A673 (cell line): ENCODE measurements around the gene PDLIM1. TPM values are rescaled to one million over a fixed set of nuclear protein-coding genes. Genes with fewer than 3 reads are reported as not detected.

ENCODE experiments used
- BruUV-seq: library from RNA; stranded (reverse); fragments of 400-500 nt; replicated peaks from 2 replicates; lab custom pipeline; 2021; lab: Mats Ljungman, UMichigan
- CTCF ChIA-PET: fragments of 300-600 bp; sonication (Branson Sonifier 250); formaldehyde crosslinking; loops from one replicate; lab custom pipeline; 2022; ENCODE audit warnings: antibody characterized with exemption; lab: Charles Lee
- POLR2A ChIA-PET: fragments of 300-600 bp; sonication (Branson Sonifier 250); formaldehyde crosslinking; loops from one replicate; lab custom pipeline; 2022; ENCODE audit warnings: antibody characterized with exemption; ENCODE audit not compliant: low non-redundant PET; lab: Charles Lee
- DNase-seq: peaks from one replicate; pipeline ENCODE4 v3.0.0-alpha.2; 2015; ENCODE audit warnings: low spot score
- H3K27ac ChIP-seq: fragments of 200-600 bp; sonication (generic); 2 replicates; pipeline ENCODE4 v1.5.1; 2016; ENCODE audit warnings: mixed run types, low read depth, mild to moderate bottlenecking, mixed read lengths, antibody characterized with exemption, low read length; ENCODE audit not compliant: poor library complexity, severe bottlenecking
- H3K27me3 ChIP-seq: fragments of 200-600 bp; sonication (generic); replicated peaks from 2 replicates; pipeline ENCODE4 v1.6.1; 2017; ENCODE audit warnings: mixed run types, low read depth, mild to moderate bottlenecking, mixed read lengths, antibody characterized with exemption, low read length; ENCODE audit not compliant: insufficient read depth, poor library complexity
- H3K36me3 ChIP-seq: fragments of 200-600 bp; sonication (generic); 2 replicates; pipeline ENCODE4 v1.6.1; 2016; ENCODE audit warnings: mixed run types, mild to moderate bottlenecking, mixed read lengths, antibody characterized with exemption, low read length; ENCODE audit not compliant: insufficient read depth, poor library complexity, severe bottlenecking
- H3K4me1 ChIP-seq: fragments of 200-600 bp; sonication (generic); 2 replicates; pipeline ENCODE4 v1.6.1; 2017; ENCODE audit warnings: mixed run types, mild to moderate bottlenecking, mixed read lengths, antibody characterized with exemption, low read length; ENCODE audit not compliant: insufficient read depth, poor library complexity, severe bottlenecking
- H3K4me3 ChIP-seq: fragments of 200-600 bp; sonication (generic); 2 replicates; pipeline ENCODE4 v1.5.1; 2016; ENCODE audit warnings: low read depth, mixed run types, mild to moderate bottlenecking, mixed read lengths, low read length; ENCODE audit not compliant: poor library complexity, severe bottlenecking
- H3K9me3 ChIP-seq: fragments of 200-600 bp; sonication (generic); 2 replicates; pipeline ENCODE4 v1.6.1; 2016; ENCODE audit warnings: mixed run types, low read depth, mild to moderate bottlenecking, mixed read lengths, antibody characterized with exemption, low read length; ENCODE audit not compliant: poor library complexity, severe bottlenecking
- EZH2 ChIP-seq: fragments of 200-600 bp; sonication (generic); IDR thresholded peaks from 2 replicates; pipeline ENCODE4 v1.6.1; 2017; ENCODE audit warnings: borderline replicate concordance, low read depth, mild to moderate bottlenecking, mixed read lengths, antibody characterized with exemption, low read length; ENCODE audit not compliant: poor library complexity, severe bottlenecking
- intact Hi-C: fragments of 100-400 bp; cut with micrococcal nuclease; formaldehyde crosslinking; loops from one replicate; pipeline ENCODE4 v1.10.0; 2022; ENCODE audit not compliant: unreplicated experiment
- total RNA-seq: library from RNA; stranded (reverse); gene quantifications from 2 replicates; pipeline ENCODE4 v1.2.3, GENCODE V29; 2021
- TF ChIP-seq, protein P1 (sequence below): fragments of 300-800, 200-600 bp; sonication (generic); conservative IDR thresholded peaks from 2 replicates; pipeline ENCODE4 v1.5.1; 2017; ENCODE audit warnings: low read depth, mild to moderate bottlenecking, antibody characterized with exemption, low read length, moderate library complexity, mixed read lengths

The PDLIM1 gene
- total RNA-seq, 1 experiment from 2014 or later: 0.32 TPM

DNA sequence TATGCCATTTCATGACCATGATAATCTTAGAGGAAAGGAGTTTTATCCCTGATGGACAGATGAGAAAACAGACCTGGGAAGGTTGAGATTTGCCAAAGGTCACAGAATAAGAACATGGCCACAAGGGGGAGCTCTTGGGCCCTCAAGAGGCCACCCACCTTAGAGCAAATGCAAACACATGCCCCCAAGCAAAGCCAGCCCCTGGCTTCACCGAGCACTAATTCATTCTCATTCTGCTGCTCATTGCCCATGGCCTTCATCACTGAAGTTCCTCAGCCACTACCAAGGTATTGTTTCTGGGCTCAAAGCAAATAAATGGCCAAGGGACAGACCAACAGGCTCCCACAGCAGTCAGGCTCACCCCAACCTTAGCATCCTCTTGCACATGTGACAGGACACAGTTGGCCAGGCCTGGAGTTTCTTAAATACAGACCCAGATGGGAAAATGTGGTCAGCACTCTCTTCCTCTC is 44.2 kb downstream of the PDLIM1 start:
- TF ChIP-seq EZH2: no peak
- TF ChIP-seq, protein P1, sequence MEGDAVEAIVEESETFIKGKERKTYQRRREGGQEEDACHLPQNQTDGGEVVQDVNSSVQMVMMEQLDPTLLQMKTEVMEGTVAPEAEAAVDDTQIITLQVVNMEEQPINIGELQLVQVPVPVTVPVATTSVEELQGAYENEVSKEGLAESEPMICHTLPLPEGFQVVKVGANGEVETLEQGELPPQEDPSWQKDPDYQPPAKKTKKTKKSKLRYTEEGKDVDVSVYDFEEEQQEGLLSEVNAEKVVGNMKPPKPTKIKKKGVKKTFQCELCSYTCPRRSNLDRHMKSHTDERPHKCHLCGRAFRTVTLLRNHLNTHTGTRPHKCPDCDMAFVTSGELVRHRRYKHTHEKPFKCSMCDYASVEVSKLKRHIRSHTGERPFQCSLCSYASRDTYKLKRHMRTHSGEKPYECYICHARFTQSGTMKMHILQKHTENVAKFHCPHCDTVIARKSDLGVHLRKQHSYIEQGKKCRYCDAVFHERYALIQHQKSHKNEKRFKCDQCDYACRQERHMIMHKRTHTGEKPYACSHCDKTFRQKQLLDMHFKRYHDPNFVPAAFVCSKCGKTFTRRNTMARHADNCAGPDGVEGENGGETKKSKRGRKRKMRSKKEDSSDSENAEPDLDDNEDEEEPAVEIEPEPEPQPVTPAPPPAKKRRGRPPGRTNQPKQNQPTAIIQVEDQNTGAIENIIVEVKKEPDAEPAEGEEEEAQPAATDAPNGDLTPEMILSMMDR: peak; percentile 78
- Histone ChIP-seq H3K4me3 (no peak overlapping the region), H3K27me3 (peaks cover 18% of the 10 kb centered on the region), H3K9me3 (no peaks in the 10 kb centered on the region), H3K36me3 (no peaks in the 10 kb centered on the region), H3K4me1 (no peaks in the 10 kb centered on the region), H3K27ac (no peak overlapping the region)
- ChIA-PET CTCF (interaction anchor here (0.8 to 3.0 kb wide), 3 partner anchors 50 to 116 kb away, joined by 3 to 24 read pairs (median 3); no protein-coding TSS in a partner anchor), POLR2A (no interaction called here)
- intact Hi-C loops: loop anchor here (1.0 to 10.0 kb wide), 2 partner anchors 117 to 348 kb away; no protein-coding TSS in a partner anchor
- peak; percentile 68 for DNase-seq
- BruUV-seq: no TSS peak

DNA sequence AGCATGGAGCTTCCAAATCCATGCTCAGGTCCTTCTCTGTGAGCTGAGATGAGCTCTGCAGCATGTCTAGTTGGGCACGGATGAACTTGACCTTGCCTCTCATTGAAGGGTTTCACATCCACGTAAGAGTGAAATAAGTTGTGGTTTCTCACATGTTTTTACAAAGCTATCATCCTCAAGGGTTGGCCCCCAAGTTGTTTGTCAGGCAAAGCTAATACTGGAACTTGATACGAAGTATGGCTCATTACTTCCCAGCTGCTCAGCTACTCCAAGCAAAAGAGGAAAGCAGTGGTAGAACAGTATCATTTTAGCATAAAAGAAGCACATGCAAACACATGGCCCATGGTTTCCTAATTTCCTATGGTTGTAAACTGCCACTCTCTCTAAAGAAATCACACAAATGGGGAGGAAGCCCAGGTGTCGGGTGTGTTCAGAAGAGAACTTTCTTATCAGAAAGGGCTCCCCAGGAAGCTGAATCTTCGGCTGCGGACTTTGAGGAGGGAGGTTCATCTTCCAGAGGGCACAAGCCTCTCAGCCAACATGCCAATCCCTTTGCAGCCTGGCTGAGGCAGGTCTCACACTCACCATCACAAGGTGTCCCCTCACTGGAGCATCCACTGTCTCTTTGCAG is 45.3 kb downstream of the PDLIM1 start:
- POLR2A ChIA-PET: no interaction called here
- Histone ChIP-seq H3K9me3 (no peaks in the 10 kb centered on the region), H3K4me3 (no peak overlapping the region), H3K36me3 (no peaks in the 10 kb centered on the region), H3K27ac (no peak overlapping the region), H3K4me1 (no peaks in the 10 kb centered on the region), H3K27me3 (peaks cover 18% of the 10 kb centered on the region)
- CTCF ChIA-PET: interaction anchor here (0.8 to 3.0 kb wide), 3 partner anchors 29 to 117 kb away, joined by 3 to 24 read pairs (median 3); no protein-coding TSS in a partner anchor
- DNase-seq: no peak
- intact Hi-C loops: loop anchor here (1.0 to 10.0 kb wide), 2 partner anchors 118 to 349 kb away; no protein-coding TSS in a partner anchor
- no TSS peak for BruUV-seq
- TF ChIP-seq, protein P1: no peak
- no peak for TF ChIP-seq EZH2

DNA sequence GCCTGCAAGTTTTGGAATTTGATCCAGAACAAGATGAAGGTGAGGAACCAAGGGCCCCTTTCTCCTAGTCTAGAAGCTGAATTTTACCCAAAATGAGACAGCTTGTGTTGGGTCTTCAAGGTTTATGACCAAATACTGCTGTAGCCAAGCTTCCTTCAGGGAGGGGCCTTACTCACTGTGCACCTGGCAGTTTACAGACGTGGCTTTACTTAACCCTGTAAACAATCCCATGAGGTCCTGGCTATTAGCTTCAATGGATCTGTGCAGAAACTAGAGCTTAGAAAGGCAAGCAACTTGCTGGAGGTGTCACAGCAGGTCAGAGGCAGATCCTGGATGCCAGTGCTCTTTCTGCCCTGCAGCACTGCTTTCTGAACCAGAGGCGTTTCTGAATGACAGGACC is 46.7 kb downstream of the PDLIM1 start:
- intact Hi-C loops: loop anchor here (10.0 kb wide), 1 partner anchor 351 kb away; no protein-coding TSS in a partner anchor
- Histone ChIP-seq H3K4me3 (no peak overlapping the region), H3K27me3 (peaks cover 18% of the 10 kb centered on the region), H3K9me3 (no peaks in the 10 kb centered on the region), H3K4me1 (no peaks in the 10 kb centered on the region), H3K36me3 (no peaks in the 10 kb centered on the region), H3K27ac (no peak overlapping the region)
- CTCF ChIA-PET: interaction anchor here (0.5 to 1.7 kb wide), 4 partner anchors 15 to 123 kb away, joined by 3 to 9 read pairs (median 6); no protein-coding TSS in a partner anchor
- TF ChIP-seq, protein P1: no peak
- no peak for TF ChIP-seq EZH2
- DNase-seq: no peak
- BruUV-seq: no TSS peak
- POLR2A ChIA-PET: no interaction called here
